Right lobe of liver (tissue), 6 donors: ENCODE results near the gene CTTNBP2. TPM values are rescaled to one million over a fixed set of nuclear protein-coding genes. Genes with fewer than 3 reads are reported as not detected.

ENCODE experiments used
- ATAC-seq, 4 donors: fragments of 200-7000 bp; cut with Tn5 transposase; one replicate each; pipeline ENCODE4 v1.9.1; 2020; ENCODE audit warnings: mild to moderate bottlenecking in 4 of 4, moderate library complexity in 4 of 4
- DNase-seq, 3 donors: peaks; one replicate each; pipeline ENCODE4 v3.0.0-alpha.2; 2020
- H3K27ac ChIP-seq, 3 donors: fragments of 200-600 bp; one replicate each; pipeline ENCODE4 v1.8.0; 2022
- H3K27me3 ChIP-seq, 2 donors: fragments of 200-600 bp; one replicate each; pipeline ENCODE4 v1.8.0; 2022
- H3K36me3 ChIP-seq, 4 donors: fragments of 200-600 bp; sonication (generic) in 1 of 4; one replicate each; pipeline versions ENCODE4 v1.5.1 to v1.8.0; 2017 to 2022; ENCODE audit warnings: control low read depth in 1 of 4
- H3K4me1 ChIP-seq, 4 donors: fragments of 200-600 bp; sonication (generic) in 1 of 4; one replicate each; pipeline versions ENCODE4 v1.5.1 to v1.8.0; 2017 to 2022; ENCODE audit warnings: control low read depth in 1 of 4
- H3K4me3 ChIP-seq, 3 donors: fragments of 200-600 bp; one replicate each; pipeline ENCODE4 v1.8.0; 2022
- H3K9me3 ChIP-seq, 4 donors: fragments of 200-600 bp; sonication (generic) in 1 of 4; one replicate each; pipeline versions ENCODE4 v1.5.1 to v1.8.0; 2017 to 2022; ENCODE audit warnings: control low read depth in 1 of 4
- CTCF ChIP-seq, 4 donors: fragments of 200-600 bp in 3 of 4; fragments of 450-650 bp in 1 of 4; IDR thresholded peaks; one replicate each; pipeline versions ENCODE4 v1.5.1 to v1.8.0; 2016 to 2022; ENCODE audit warnings: antibody characterized with exemption in 4 of 4, mild to moderate bottlenecking in 2 of 4
- POLR2A ChIP-seq: fragments of 450-650 bp; IDR thresholded peaks from one replicate; pipeline ENCODE4 v1.6.1; 2017; ENCODE audit warnings: antibody characterized with exemption, mild to moderate bottlenecking
- WGBS: methylation state at CpG from one replicate; pipeline ENCODE4 v1.1.6; 2018; ENCODE audit warnings: low coverage, low lambda C conversion rate; ENCODE audit not compliant: insufficient coverage; ENCODE audit errors: missing lambda C conversion rate; 5-methylcytosine and 5-hydroxymethylcytosine counted together
- intact Hi-C, 2 donors: fragments of 100-400 bp; cut with DNase I; formaldehyde crosslinking; loops; one replicate each; pipeline versions ENCODE4 v1.11.2 to v1.14.1; 2022
- total RNA-seq, 6 experiments: library from RNA; depleted of rRNA in 2 of 6; stranded (reverse); fragments of >200 nt in 2 of 6; fragmentation: NEBNext Ultra II Directional in 3 of 6; extraction: Animal tissue kit (Norgen Biotek cat#: 25700) in 3 of 6; gene quantifications; one replicate each; pipeline versions ENCODE4 v1.1.0 to v1.2.4, GENCODE V29; 2016 to 2023
- donor health status: DM: no; HTN: yes; CAD: no.
- donor health status: DM: no; HTN: no; CAD: no.
- donor health status: DM: no; HTN: no; CAD: no.
- donor health status: DM: no; HTN: yes; CAD: no.
- donor health status: DM: no; HTN: yes; CAD: no.

CTTNBP2 gene
- total RNA-seq, 6 experiments from 2014 or later = 0.31 to 3.0 (median 1.9) TPM

GRCh38 chr7:117766913-117767312 lies 106.3 kb downstream of the CTTNBP2 start:
- peaks cover 0 to under 1% (median 0%) of the 10 kb centered on the region in 4 donors for H3K4me1 ChIP-seq
- DNase-seq = no peak
- no peaks in the 10 kb centered on the region for H3K27me3 ChIP-seq
- H3K27ac ChIP-seq = no peak overlapping the region
- no peaks in the 10 kb centered on the region for H3K36me3 ChIP-seq
- intact Hi-C loops = no loop called here
- H3K4me3 ChIP-seq = no peak overlapping the region
- TF ChIP-seq POLR2A (no peak), CTCF (IDR thresholded peaks at IDR 0.05) (no peak)
- WGBS = 74% methylated on average over 2 of the region's 2 CpGs
- no peak for ATAC-seq
- no peaks in the 10 kb centered on the region for H3K9me3 ChIP-seq

GRCh38 chr7:117764031-117764430 lies 109.2 kb downstream of the CTTNBP2 start:
- Histone ChIP-seq H3K36me3 (no peaks in the 10 kb centered on the region), H3K4me3 (no peak overlapping the region), H3K4me1 (no peaks in the 10 kb centered on the region), H3K9me3 (no peaks in the 10 kb centered on the region), H3K27me3 (no peaks in the 10 kb centered on the region), H3K27ac (no peak overlapping the region)
- DNase-seq (no peak), ATAC-seq (no peak)
- 36% methylated on average over 1 of the region's 1 CpG for WGBS
- intact Hi-C loops = no loop called here
- no peak for TF ChIP-seq POLR2A

- TF ChIP-seq CTCF (IDR thresholded peaks at IDR 0.05) (no peak), POLR2A (no peak)
- Histone ChIP-seq H3K9me3 (no peaks in the 10 kb centered on the region), H3K36me3 (no peaks in the 10 kb centered on the region), H3K4me1 (no peaks in the 10 kb centered on the region), H3K27ac (no peak overlapping the region), H3K4me3 (no peak overlapping the region), H3K27me3 (no peaks in the 10 kb centered on the region)
- 53% methylated on average over 3 of the region's 3 CpGs for WGBS
- DNase-seq = no peak
- ATAC-seq = no peak
- intact Hi-C loops = no loop called here
These were observed 111.2 kb downstream of the CTTNBP2 start for GRCh38 chr7:117762055-117762454.

GRCh38 chr7:117759950-117760640 lies 113.1 kb downstream of the CTTNBP2 start:
- Histone ChIP-seq H3K36me3 (no peaks in the 10 kb centered on the region), H3K27ac (no peak overlapping the region), H3K4me1 (no peaks in the 10 kb centered on the region), H3K4me3 (no peak overlapping the region), H3K9me3 (no peaks in the 10 kb centered on the region), H3K27me3 (no peaks in the 10 kb centered on the region)
- DNase-seq (no peak), ATAC-seq (no peak)
- WGBS = 60% methylated on average over 8 of the region's 9 CpGs
- intact Hi-C loops = no loop called here
- TF ChIP-seq POLR2A (no peak), CTCF (IDR thresholded peaks at IDR 0.05) (no peak)

- H3K27ac ChIP-seq = no peak overlapping the region
- intact Hi-C loops = no loop called here
These were observed 115.8 kb downstream of the CTTNBP2 start for GRCh38 chr7:117757440-117757839.

More at GRCh38 chr7:117757440-117757839, 115.8 kb downstream of the CTTNBP2 start:
- Histone ChIP-seq H3K4me1 (no peaks in the 10 kb centered on the region), H3K4me3 (no peak overlapping the region), H3K9me3 (no peaks in the 10 kb centered on the region), H3K27me3 (no peaks in the 10 kb centered on the region), H3K36me3 (no peaks in the 10 kb centered on the region)
- whole genome bisulfite sequencing = 71% methylated on average over 4 of the region's 4 CpGs
- TF ChIP-seq CTCF (IDR thresholded peaks at IDR 0.05) = no peak
- no peak for TF ChIP-seq POLR2A
- DNase-seq (no peak), ATAC-seq (peak in 3 of 4 donors; percentile 60 to 86 (median 66))
